HG02588 (cell line): ENCODE results near the gene ODF2.

Experiments
- ATAC-seq: cut with Tn5 transposase; IDR thresholded peaks from one replicate; pipeline ENCODE4 v1.9.1; 2021; ENCODE audit warnings: mild to moderate bottlenecking, moderate library complexity; ENCODE audit not compliant: unreplicated experiment

ODF2 gene

GRCh38 chr9:128526720-128527119 is 70.9 kb downstream of the ODF2 start:
- no peak for ATAC-seq

- no peak for ATAC-seq
Measured at GRCh38 chr9:128528445-128529160, 72.8 kb downstream of the ODF2 start.

GRCh38 chr9:128529191-128529590 is 73.4 kb downstream of the ODF2 start:
- ATAC-seq, result no peak

- ATAC-seq, result no peak
Measured at GRCh38 chr9:128532581-128532980, 76.8 kb downstream of the ODF2 start.

GRCh38 chr9:128540634-128541360 is 85.0 kb downstream of the ODF2 start:
- ATAC-seq, result no peak

GRCh38 chr9:128546504-128546903 is 90.7 kb downstream of the ODF2 start:
- no peak for ATAC-seq

GRCh38 chr9:128548876-128549275 is 93.1 kb downstream of the ODF2 start:
- ATAC-seq, result no peak

- ATAC-seq, result no peak
Measured at GRCh38 chr9:128550226-128550625, 94.4 kb downstream of the ODF2 start.
